Kidney epithelial cell (primary cell): ENCODE measurements around the gene NAP1L1. TPM values are rescaled to one million over a fixed set of nuclear protein-coding genes. Genes with fewer than 3 reads are reported as not detected.

Source experiments
- DNase-seq: peaks from one replicate; pipeline ENCODE4 v3.0.0-alpha.2; 2010; ENCODE audit warnings: low read depth
- H3K27me3 ChIP-seq: 2 replicates; pipeline ENCODE4 v1.6.0; 2011; ENCODE audit warnings: low read length; ENCODE audit not compliant: control insufficient read depth, insufficient read depth
- H3K36me3 ChIP-seq: 2 replicates; pipeline ENCODE4 v1.5.1; 2011; ENCODE audit warnings: low read length; ENCODE audit not compliant: control insufficient read depth, insufficient read depth
- H3K4me3 ChIP-seq: 2 replicates; pipeline ENCODE4 v1.5.1; 2011; ENCODE audit warnings: low read depth, mild to moderate bottlenecking, control low read depth, low read length
- CTCF ChIP-seq: IDR thresholded peaks from 2 replicates; pipeline ENCODE4 v1.5.1; 2011; ENCODE audit warnings: mild to moderate bottlenecking, moderate library complexity, low read length, control low read depth, inconsistent platforms; ENCODE audit not compliant: insufficient read depth, poor library complexity, severe bottlenecking
- total RNA-seq: library from RNA; depleted of rRNA; stranded (reverse); fragments of >200 nt; gene quantifications from 2 replicates; pipeline ENCODE4 v1.2.3, GENCODE V29; 2015

Gene NAP1L1
- total RNA-seq, 1 donor from 2014 or later, result 574 TPM

GRCh38 chr12:76117751-76118150, 33.3 kb upstream of the NAP1L1 start:
- H3K4me3 ChIP-seq, result no peak overlapping the region
- TF ChIP-seq CTCF, result no peak
- no peak for DNase-seq
- H3K36me3 ChIP-seq, result no peaks in the 10 kb centered on the region
- no peaks in the 10 kb centered on the region for H3K27me3 ChIP-seq

GRCh38 chr12:76117067-76117691, 32.7 kb upstream of the NAP1L1 start:
- no peak for TF ChIP-seq CTCF
- DNase-seq, result no peak
- Histone ChIP-seq H3K36me3 (no peaks in the 10 kb centered on the region), H3K27me3 (no peaks in the 10 kb centered on the region), H3K4me3 (no peak overlapping the region)

DNA sequence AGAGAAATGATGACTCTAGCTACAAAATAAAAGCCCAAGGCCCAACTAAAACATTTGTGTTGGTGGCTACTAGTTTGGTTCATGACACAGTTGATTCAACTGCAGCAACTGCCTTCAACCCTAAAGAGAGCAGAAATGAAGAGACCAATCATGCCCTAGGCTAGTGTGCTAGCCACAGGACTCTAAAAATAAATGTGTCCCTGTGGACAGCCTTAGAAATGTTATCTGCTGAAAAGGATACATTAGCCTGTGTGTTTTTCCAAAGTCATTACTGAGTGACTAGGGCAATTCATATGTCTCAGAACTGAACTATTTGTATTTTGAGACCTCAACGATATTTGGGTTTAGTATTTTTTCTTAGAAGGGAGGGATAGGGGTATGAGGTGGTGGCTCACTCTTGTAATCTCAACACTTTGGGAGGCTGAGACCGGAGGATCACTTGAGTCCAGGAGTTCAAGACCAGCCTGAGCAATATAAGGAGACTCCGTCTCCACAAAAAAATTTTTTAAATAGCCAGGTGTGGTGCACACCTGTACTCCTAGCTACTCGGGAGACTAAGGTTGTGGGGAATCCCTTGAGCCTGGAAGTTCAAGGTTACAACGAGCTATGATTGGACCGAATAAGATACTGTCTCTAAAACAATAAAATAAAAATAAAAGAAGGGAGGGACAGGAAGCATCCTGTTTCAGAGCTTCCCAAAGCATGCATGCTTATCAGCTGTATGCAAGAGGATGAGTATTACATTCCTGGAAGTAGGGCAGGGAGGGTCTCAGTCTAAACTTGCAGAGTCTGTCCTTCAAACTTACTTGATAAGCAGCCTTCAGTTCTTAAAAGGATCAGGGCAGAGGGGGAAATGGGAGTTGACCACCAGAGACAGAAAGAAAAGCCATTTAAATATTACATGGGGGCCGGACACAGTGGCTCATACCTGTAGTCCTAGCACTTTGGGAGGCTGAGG, 29.6 kb upstream of the NAP1L1 start:
- Histone ChIP-seq H3K4me3 (no peak overlapping the region), H3K36me3 (no peaks in the 10 kb centered on the region), H3K27me3 (no peaks in the 10 kb centered on the region)
- no peak for TF ChIP-seq CTCF
- no peak for DNase-seq

- no peak overlapping the region for H3K4me3 ChIP-seq
- no peak for TF ChIP-seq CTCF
- H3K27me3 ChIP-seq, result no peaks in the 10 kb centered on the region
- no peaks in the 10 kb centered on the region for H3K36me3 ChIP-seq
- DNase-seq, result no peak
Measured at GRCh38 chr12:76111209-76111749, 26.8 kb upstream of the NAP1L1 start.

- no peak for DNase-seq
- Histone ChIP-seq H3K27me3 (no peaks in the 10 kb centered on the region), H3K36me3 (no peaks in the 10 kb centered on the region), H3K4me3 (no peak overlapping the region)
- no peak for TF ChIP-seq CTCF
Measured at GRCh38 chr12:76109879-76110278, 25.4 kb upstream of the NAP1L1 start.
